Measurements from ENCODE around the gene N4BP3.

N4BP3 gene

DNA sequence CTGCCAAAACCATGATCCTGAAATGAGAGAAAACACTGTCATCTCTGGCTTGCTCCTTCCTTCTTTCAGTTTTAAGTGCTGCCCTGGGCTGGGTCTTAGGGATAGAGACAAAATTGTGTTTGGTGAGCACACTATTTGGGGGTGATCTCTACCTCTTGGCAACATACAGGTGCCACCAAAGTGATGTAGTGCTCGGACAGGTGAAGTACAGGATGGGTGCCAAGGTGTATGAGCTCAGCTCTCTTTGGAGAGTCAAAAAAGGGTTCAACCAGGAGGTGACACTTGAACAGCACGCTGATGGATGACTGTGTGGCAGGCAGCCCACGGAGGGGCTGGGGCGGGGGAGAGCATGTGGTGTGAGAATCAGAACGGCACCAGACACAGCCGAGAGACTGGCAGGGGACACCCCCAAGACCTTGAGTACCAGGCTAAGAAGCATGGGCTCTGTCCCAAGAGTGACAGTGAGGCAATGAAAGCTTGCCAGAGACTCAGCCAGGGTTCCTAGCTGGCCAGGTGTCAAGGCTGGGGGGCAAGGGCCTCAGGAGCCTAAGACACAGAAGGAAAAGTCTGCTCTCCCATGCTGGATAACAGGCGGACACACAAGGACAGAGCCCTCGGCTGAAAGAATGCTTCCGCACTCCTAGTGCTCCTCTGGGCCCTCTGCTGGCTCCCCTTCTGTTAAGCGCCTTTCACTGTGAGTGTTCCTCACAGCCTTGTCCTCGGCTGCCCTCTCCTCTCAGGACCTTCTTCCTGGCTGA is 37.8 kb downstream of the N4BP3 start:
- DNase-seq (ENCODE audit: low spot score): no peak

DNA sequence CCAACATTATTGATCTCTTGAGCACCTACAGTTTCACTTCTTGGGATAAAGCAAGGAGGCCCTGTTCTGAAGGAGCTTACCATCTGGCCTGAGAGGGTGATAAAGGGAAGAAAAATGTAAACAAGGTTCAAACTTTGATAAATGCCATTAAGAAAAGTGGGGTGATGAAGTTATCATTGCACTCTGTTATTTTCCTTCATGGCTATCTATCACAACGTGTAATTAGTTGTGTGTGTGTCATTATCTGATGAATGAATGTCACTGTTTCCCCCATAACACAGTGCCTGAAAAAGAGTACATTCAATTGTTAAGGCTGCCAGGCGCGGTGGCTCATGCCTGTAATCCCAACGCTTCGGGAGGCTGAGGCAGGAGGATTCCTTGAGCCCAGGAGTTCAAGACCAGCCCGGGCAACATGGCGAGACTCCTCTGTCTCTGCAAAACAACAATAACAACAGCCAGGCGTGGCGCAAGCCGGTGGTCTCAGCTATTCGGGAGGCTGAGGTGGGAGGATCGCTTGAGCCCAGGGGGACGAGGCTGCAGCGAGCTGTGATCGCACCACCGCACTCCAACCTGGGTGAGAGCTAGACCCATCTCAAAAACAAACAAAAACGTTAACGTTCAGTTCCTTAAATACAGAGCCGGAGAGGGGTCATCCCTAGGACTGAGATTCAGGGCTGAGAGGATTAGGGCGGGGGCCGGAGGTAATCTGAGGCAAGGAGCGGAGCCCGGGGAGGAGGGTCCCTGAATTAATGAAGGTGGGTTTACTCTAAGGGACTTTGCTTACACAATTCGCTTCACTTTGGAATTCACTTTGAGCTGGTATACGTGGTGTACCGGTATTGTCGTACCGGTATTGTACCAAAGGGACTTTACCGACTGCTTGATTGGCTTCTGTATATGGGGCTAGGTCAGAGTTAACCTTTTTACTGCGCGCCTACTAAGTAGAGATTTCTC is 39.4 kb downstream of the N4BP3 start:
- DNase-seq (ENCODE audit: low spot score): no peak

DNA sequence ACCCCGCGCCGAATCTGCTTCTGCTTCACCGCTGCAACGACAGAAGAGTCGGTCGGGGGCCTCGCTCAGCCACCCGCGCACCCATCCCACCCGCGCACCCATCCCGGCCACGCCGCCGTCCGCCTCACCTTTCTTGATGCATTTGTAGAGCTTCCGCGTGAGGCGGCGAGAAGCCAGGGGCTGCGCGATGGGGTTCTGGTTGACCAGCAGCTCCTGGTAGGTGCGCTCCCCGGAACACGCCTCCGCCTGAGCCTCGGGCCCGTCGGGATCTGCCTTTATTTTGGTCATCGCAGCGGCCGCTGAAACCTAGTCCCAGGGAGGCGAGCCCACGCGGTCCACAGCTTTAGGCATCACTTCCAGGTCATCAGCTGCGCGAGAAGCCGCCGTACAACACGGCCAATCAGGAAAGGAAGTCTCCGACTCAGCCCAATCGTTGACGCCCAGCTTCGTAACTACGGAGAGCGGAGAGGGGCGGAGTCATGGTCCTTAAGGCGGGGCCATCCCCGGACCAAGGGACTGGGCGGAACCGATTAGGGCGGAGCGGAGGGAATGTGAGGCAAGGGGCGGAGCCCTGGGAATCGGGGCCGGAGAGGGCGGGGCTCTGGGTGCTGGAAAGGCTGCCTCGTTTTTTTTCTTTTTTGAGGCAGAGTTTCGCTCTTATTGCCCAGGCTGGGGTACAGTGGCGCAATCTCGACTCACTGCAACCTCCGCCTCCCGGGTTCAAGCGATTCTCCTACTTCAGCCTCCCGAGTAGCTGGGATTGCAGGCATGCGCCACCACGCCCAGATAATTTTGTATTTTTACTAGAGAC is 40.4 kb downstream of the N4BP3 start, which contains the start of gene NHP2:
NHP2 (minus strand) TSS at position 356 of the 811 bp plus-strand sequence; CDS start at position 288, 68 bp downstream.
- peak; percentile 97 for DNase-seq (ENCODE audit: low spot score)

DNA sequence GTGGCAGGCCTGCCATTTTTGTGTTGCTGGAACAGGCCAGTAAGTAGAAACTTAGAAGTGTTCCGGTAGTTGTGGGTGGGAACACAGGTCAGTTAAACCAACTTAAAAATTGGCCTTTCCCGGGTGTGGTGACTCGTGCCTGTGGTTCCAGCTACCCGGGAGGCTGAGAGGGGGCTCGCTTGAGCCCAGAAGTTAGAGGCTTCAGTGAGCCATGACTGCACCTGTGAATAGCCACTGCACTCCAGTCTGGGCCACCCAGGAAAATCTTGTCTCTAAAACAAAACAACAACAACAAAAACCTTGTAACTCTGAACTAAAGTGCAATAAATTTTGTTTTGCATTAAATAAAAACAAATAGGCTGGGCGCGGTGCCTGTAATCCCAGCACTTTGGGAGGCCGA is 41.7 kb downstream of the N4BP3 start:
- DNase-seq (ENCODE audit: low spot score): no peak

DNA sequence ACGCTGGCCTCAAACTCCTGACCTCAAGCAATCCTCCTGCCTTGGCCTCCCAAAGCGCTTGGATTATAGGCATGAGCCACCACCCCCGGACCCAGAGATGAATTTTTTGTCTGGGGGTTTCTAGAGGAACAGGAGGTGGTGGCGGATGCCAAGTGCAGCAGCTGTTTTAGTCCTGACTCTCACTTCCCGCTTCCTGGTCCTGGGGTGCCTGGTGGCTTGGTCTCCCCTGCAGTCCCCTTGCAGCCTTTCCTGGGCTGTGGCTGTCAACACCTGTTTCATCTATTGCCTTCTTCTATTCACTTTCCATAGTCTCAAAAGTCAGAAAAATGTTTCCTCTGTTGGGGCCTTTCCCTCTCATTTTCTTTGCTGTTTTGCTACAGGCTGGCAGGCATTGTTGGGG is 46.8 kb downstream of the N4BP3 start:
- no peak for DNase-seq (ENCODE audit: low spot score)

DNA sequence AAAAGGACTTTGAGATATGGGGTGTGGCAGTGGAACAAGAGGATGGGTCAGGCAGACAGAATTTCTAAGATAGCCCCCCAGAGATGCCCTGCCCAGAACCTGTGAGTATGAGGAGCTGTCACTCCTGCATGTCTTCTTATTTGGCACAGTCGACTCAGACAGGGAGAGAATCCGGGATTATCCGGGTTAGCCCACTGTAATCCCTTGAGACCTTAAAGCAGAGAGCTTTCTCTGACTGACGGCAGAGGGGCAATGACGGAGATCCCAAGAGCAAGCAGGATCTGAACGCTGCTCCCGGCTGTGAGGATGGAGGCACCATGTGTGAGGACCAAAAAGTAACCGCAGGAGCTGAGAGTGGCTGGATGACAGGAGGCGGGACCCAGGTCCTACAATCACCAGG is 49.1 kb downstream of the N4BP3 start:
- DNase-seq (ENCODE audit: low spot score): no peak

DNA sequence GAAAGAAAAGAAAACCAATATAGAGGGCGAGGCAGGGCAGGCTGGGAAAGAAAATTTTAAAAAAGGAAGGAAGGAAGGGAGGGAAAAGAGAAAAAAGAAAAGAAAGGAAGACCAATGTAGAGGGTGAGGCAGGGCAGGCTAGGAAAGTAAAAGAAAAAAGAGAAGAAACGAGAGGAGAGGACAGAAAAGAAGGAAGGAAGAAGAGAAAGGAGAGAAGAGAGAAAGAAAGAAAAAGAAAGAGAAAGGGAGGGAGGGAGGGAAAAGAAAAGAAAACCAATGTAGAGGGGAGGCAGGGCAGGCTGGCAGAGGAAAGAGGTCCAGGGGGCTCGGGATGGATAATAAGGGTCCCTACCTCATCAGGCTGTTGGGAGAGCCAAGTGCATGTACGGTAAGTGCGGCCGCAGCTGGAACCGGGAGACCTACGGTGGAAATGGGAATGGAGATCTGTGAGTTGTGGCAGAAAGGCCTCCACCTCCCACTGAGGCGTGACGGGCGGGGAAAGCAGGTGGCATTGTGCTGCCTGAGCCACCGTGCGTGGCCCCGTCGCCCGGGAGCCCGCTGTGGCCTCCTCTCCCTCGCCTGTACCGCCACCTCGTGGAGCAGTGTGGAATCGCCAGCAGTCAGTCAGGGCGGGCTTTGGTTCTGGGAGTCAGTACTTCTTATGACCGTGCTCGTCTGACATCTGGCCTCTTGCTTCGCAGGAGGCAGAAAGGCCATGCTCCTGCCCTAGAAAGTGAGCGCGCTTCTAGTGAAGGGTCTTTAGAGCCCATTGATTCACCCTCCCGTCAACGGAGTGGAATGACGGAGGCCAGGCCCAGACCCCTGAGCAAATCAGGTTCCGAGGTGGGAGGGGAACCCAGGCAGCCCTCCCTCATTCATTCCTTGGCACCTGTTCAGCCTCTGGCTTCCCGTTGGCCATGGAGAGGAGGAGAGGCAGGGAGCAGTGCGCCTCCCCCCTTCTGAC is 50.7 kb downstream of the N4BP3 start:
- DNase-seq (ENCODE audit: low spot score): peak; percentile 93

DNA sequence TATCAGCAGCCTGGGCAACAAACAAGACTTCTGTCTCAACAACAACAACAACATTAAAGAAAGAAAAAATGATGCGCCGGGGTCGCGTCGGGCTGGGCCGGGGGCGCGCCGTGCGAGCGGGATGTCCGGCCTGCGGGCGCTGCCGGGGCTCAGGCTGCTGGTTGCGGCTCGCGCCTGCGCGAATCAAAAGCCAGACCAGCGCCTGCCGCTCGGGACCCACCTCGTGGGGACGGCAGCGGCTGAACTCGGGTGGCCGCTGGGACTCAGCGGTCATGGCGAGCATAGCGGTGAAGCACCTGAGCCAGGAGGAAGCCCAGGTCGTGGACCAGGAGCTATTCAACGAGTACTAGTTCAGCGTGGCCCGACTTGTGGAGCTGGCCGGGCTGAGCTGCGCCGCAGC is 52.2 kb downstream of the N4BP3 start:
- DNase-seq (ENCODE audit: low spot score): no peak

DNA sequence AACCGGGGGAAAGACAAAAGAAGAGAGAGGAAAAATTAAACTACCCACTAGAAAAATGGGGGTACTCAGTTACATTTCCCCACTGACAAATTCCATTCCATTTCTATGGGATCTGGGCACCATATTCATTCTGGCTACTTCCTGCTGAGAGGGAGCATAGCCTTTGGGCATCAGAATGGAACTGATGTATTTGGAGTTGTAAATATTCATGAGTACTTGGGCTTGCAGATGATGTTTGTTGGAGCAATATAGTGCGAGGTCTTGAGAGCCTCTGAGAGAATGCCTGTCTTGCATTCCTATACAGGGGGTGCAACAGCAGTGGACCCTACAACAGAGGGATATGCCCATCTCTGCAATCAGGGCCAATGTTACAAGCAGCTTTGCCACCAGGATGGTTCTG is 57.1 kb downstream of the N4BP3 start:
- DNase-seq (ENCODE audit: low spot score): no peak

DNA sequence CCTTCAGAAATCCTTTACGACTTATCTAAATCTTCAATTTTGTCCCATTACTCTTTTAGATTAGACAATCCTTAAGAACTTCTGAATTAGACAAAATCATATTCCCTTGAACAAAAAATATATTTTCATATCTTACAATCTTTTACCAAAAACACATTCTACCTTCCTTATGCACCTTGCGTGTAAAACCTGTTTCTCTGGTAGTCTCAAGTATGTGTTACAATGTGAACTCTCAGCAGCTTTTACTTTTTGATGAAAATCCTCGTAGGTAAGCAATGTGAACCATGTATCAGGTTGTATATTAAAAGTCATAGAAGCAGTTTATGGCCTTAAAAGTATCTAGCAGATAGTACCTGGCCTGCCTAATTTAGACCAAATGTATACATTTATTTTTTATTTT is 61.1 kb downstream of the N4BP3 start:
- no peak for DNase-seq (ENCODE audit: low spot score)

Measured in germinal center (tissue), 1 donor.